ENCODE data around the gene EGFL8.
A peak's percentile ranks its signal among the peaks of the same experiment; 100 is the strongest.
"Not testable (repeated sequence)": the region's sequence is repeated elsewhere in the genome, so short reads cannot be mapped to it uniquely, and the experiment has no call there.

The EGFL8 gene

GRCh38 chr6:32185681-32186131 lies 21.3 kb downstream of the EGFL8 start:
- DNase-seq, result not testable (repeated sequence)

GRCh38 chr6:32186151-32186840 lies 21.9 kb downstream of the EGFL8 start:
- DNase-seq, result not testable (repeated sequence)

- no peak for DNase-seq
These were observed 22.8 kb downstream of the EGFL8 start for GRCh38 chr6:32187009-32187709.

- not testable (repeated sequence) for DNase-seq
These were observed 23.5 kb downstream of the EGFL8 start for GRCh38 chr6:32187725-32188380.

GRCh38 chr6:32188381-32189068 lies 24.1 kb downstream of the EGFL8 start:
- DNase-seq, result no peak

- DNase-seq, result no peak
These were observed 24.8 kb downstream of the EGFL8 start for GRCh38 chr6:32189069-32189741.

GRCh38 chr6:32189742-32190053 lies 25.3 kb downstream of the EGFL8 start:
- no peak for DNase-seq

GRCh38 chr6:32190054-32190851 lies 25.9 kb downstream of the EGFL8 start, which contains the start of gene PBX2:
Gene PBX2 (minus strand): TSS chr6:32190202. CDS start chr6:32189915, 287 bp downstream.
- peak; percentile 68 for DNase-seq

- DNase-seq, result no peak
These were observed 26.7 kb downstream of the EGFL8 start for GRCh38 chr6:32190911-32191677.

- DNase-seq, result no peak
These were observed 27.6 kb downstream of the EGFL8 start for GRCh38 chr6:32191696-32192607.

- DNase-seq, result no peak
These were observed 28.2 kb downstream of the EGFL8 start, which contains the start of gene GPSM3 for GRCh38 chr6:32192608-32193039. Gene GPSM3 (minus strand): TSS chr6:32192643. CDS start chr6:32192513, 130 bp downstream.

- not testable (repeated sequence) for DNase-seq
These were observed 28.7 kb downstream of the EGFL8 start for GRCh38 chr6:32193096-32193495.

GRCh38 chr6:32194388-32194787 lies 30.0 kb downstream of the EGFL8 start:
- DNase-seq, result no peak

- peak; percentile 34 for DNase-seq
These were observed 30.6 kb downstream of the EGFL8 start for GRCh38 chr6:32194825-32195651.

- DNase-seq, result peak; percentile 97
These were observed 31.2 kb downstream of the EGFL8 start for GRCh38 chr6:32195652-32195901.

GRCh38 chr6:32195902-32196681 lies 31.7 kb downstream of the EGFL8 start:
- no peak for DNase-seq

GRCh38 chr6:32196682-32197616 lies 32.6 kb downstream of the EGFL8 start:
- no peak for DNase-seq

Measured in DMS 273 treated with DMSO at 0.1 percent for 48 hours (cell line).